HepG2 (cell line): ENCODE data around the gene LBX2. TPM values are rescaled to one million over a fixed set of nuclear protein-coding genes. Genes with fewer than 3 reads are reported as not detected.

Source experiments
- BRD4 ChIP-seq: sonication (generic); formaldehyde crosslinking; IDR thresholded peaks from 2 replicates; pipeline ENCODE4 v1.4.0; 2020; ENCODE audit warnings: missing genetic modification reagents
- HES4 ChIP-seq: sonication (generic); formaldehyde crosslinking; IDR thresholded peaks from 2 replicates; pipeline ENCODE4 v1.9.0; 2021; ENCODE audit warnings: mild to moderate bottlenecking, missing genetic modification reagents, borderline replicate concordance
- MEIS2 ChIP-seq: sonication (generic); formaldehyde crosslinking; IDR thresholded peaks from 2 replicates; pipeline ENCODE4 v1.9.0; 2021; ENCODE audit warnings: mild to moderate bottlenecking, missing genetic modification reagents
- PCBP1 ChIP-seq: fragments of 200-400 bp; formaldehyde crosslinking; IDR thresholded peaks from 2 replicates; pipeline ENCODE4 v1.6.1; 2017; ENCODE audit warnings: mild to moderate bottlenecking, low read depth, low read length, borderline replicate concordance
- ZBTB38 ChIP-seq: sonication (generic); formaldehyde crosslinking; IDR thresholded peaks from 2 replicates; pipeline ENCODE4 v1.5.1; 2020; ENCODE audit warnings: mild to moderate bottlenecking, missing genetic modification reagents
- ZNF446 ChIP-seq: sonication (generic); formaldehyde crosslinking; IDR thresholded peaks from 2 replicates; pipeline ENCODE4 v1.5.0; 2020; ENCODE audit warnings: mild to moderate bottlenecking, missing genetic modification reagents
- ZNF772 ChIP-seq: sonication (generic); formaldehyde crosslinking; IDR thresholded peaks from 2 replicates; pipeline ENCODE4 v1.5.0; 2020; ENCODE audit warnings: mild to moderate bottlenecking, missing genetic modification reagents
- ZNF816 ChIP-seq: sonication (generic); formaldehyde crosslinking; IDR thresholded peaks from 2 replicates; pipeline ENCODE4 v1.8.0; 2022; ENCODE audit warnings: missing genetic modification reagents, mild to moderate bottlenecking, borderline replicate concordance
- polyA plus RNA-seq, 8 experiments: library from polyadenylated mRNA; depleted of rRNA in 3 of 8; stranded (reverse) in 7 of 8; unstranded in 1 of 8; fragments of >200 nt; fragmentation: Illumina TruSeq in 4 of 8; extraction: Trizol in 4 of 8; gene quantifications; 2 replicates each; pipeline versions ENCODE4 v1.2.1 to v1.2.3, GENCODE V29; 2011 to 2016; ENCODE audit warnings: low read depth in 4 of 8, missing spikeins in 1 of 8, mixed read lengths in 1 of 8; ENCODE audit not compliant: insufficient read depth in 1 of 8
- total RNA-seq, 5 experiments: library from RNA; depleted of rRNA; stranded (reverse); fragments of >200 nt; fragmentation: Illumina TruSeq; extraction: Trizol; gene quantifications; 2 replicates each; pipeline ENCODE4 v1.2.3, GENCODE V29; 2016; ENCODE audit warnings: low read depth in 1 of 5
- TF ChIP-seq, protein P1 (sequence below): sonication (generic); formaldehyde crosslinking; IDR thresholded peaks from 2 replicates; pipeline ENCODE4 v1.8.1; 2023; ENCODE audit warnings: mild to moderate bottlenecking, missing genetic modification reagents, borderline replicate concordance
- TF ChIP-seq, protein P2 (sequence below): sonication (generic); formaldehyde crosslinking; IDR thresholded peaks from 2 replicates; pipeline ENCODE4 v1.4.0; 2020; ENCODE audit warnings: missing genetic modification reagents, low read depth, mild to moderate bottlenecking, borderline replicate concordance

LBX2 gene
- total and polyA plus RNA-seq, 2 of the 13 experiments (the other 11 are each of a cell fraction or from before 2014, with no cell fraction given): 6.4 to 8.1 TPM

DNA sequence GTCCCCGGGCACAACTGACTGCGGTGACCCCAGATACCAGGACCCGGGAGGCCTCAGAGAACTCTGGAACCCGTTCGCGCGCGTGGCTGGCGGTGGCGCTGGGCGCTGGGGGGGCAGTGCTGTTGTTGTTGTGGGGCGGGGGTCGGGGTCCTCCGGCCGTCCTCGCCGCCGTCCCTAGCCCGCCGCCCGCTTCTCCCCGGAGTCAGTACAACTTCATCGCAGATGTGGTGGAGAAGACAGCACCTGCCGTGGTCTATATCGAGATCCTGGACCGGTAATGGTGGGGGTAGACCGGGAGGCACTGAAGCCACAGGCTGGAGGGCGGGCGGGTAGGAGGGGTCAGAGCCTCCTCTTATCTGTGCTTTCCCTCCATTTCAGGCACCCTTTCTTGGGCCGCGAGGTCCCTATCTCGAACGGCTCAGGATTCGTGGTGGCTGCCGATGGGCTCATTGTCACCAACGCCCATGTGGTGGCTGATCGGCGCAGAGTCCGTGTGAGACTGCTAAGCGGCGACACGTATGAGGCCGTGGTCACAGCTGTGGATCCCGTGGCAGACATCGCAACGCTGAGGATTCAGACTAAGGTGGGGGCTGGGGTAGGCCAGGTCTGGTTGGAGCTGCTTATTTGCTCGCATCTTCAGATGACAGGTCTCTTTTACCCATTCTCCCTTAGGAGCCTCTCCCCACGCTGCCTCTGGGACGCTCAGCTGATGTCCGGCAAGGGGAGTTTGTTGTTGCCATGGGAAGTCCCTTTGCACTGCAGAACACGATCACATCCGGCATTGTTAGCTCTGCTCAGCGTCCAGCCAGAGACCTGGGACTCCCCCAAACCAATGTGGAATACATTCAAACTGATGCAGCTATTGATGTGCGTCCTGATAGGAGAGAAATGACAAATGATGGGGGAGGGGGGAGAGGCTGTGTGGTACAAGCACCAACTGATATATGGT lies 31.1 kb upstream of the LBX2 start (continued):
- TF ChIP-seq, protein P1, sequence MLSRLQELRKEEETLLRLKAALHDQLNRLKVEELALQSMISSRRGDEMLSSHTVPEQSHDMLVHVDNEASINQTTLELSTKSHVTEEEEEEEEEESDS (CRISPR knock-in tag): 0 out of 2 replicates have a peak, but pooled peaks have one; percentile 1
- 0 out of 2 replicates have a peak, but pooled peaks have one; percentile 30 for TF ChIP-seq ZNF446
- no peak for TF ChIP-seq BRD4
- peak; percentile 15; the same call in 1 of the 2 replicates for TF ChIP-seq ZNF816
- no peak for TF ChIP-seq ZNF772 (CRISPR knock-in tag)
- TF ChIP-seq, protein P2, sequence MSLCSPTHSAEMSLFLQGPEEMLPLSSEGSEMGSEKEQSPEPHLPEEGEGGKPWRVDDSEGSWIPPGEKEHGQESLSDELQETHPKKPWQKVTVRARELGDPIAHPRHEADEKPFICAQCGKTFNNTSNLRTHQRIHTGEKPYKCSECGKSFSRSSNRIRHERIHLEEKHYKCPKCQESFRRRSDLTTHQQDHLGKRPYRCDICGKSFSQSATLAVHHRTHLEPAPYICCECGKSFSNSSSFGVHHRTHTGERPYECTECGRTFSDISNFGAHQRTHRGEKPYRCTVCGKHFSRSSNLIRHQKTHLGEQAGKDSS: no peak
- TF ChIP-seq MEIS2 (CRISPR knock-in tag): no peak
- no peak for TF ChIP-seq PCBP1
- TF ChIP-seq ZBTB38: peak; percentile 98
- TF ChIP-seq HES4: 0 out of 2 replicates have a peak, but pooled peaks have one; percentile 36
